ENCODE results near the gene WWTR1. TPM values are rescaled to one million over a fixed set of nuclear protein-coding genes. Genes with fewer than 3 reads are reported as not detected.
A peak's percentile ranks its signal among the peaks of the same experiment; 100 is the strongest.

WWTR1 gene
- total and polyA plus RNA-seq, 4 experiments from 2014 or later = 0.41 to 1.2 (median 1.1) TPM; not detected in 1

DNA sequence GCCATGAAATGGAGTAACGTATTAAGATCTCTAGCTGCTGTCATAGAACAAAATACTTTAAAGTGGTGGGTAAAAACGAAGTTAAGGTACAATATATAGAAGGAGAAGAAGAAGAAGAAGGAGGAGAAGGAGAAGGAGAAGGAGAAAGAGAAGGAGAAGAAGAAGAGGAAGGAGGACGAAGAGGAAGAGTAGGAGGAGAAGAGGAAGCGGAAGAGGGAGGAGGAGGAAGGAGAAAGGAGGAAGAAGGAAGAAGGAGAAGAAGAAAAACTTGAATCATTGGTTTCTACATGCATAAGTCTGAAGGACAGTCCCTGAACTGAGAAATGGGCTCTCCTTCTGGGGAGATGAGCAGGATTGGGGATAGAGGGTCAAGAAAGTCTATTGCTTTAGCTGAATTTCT, 22.4 kb downstream of the WWTR1 start:
- peaks cover 0 to 3% (median 0%) of the 10 kb centered on the region in 4 donors for H3K4me1 Mint-ChIP-seq
- H3K27ac Mint-ChIP-seq = no peak overlapping the region
- Histone ChIP-seq H3K4me1 (ENCODE audit: insufficient read depth, low read length) (no peaks in the 10 kb centered on the region), H3K27me3 (ENCODE audit: insufficient read depth, low read length) (no peaks in the 10 kb centered on the region), H3K9me3 (ENCODE audit: control insufficient read depth in 1 of 2, low read length in 2 of 2) (no peaks in the 10 kb centered on the region), H3K36me3 (ENCODE audit: insufficient read depth, low read length) (no peaks in the 10 kb centered on the region), H3K27ac (ENCODE audit: low read depth, low read length) (no peak overlapping the region), H3K4me3 (ENCODE audit: low read length in 2 of 2) (no peak overlapping the region)
- peaks cover 11 to 16% of the 10 kb centered on the region in 2 donors for H3K27me3 Mint-ChIP-seq
- ChIA-PET CTCF (ENCODE audit: partially characterized antibody) (no interaction called here), POLR2A (ENCODE audit: partially characterized antibody) (no interaction called here)
- no peak for DNase-seq
- intact Hi-C loops (cut with micrococcal nuclease) = no loop called here
- no peaks in the 10 kb centered on the region for H3K36me3 Mint-ChIP-seq
- no peaks in the 10 kb centered on the region for H3K9me3 Mint-ChIP-seq
- H3K4me3 Mint-ChIP-seq = no peak overlapping the region

DNA sequence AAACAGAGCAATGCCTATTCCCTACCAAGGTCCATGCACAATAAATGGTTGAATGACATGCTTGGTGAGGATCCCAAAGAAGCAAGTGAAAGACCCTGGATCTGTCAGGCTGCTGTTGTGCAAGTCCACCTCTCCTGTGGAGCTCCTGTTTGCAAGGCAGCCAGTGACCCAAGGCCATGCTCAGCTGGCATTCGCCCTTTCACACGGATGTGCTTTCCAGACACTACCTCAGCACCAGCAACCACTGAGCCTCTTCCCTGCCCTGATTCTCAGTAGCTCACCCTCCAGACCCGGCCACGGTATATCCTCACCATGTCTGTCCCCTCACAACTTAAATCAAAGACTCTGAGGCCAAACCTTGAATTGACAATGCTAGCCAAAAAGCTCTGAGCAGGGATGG, 23.3 kb downstream of the WWTR1 start:
- Mint-ChIP-seq H3K27ac (no peak overlapping the region), H3K27me3 (peaks cover 11 to 15% of the 10 kb centered on the region in 2 donors), H3K4me1 (peaks cover 0 to 3% (median 0%) of the 10 kb centered on the region in 4 donors), H3K36me3 (no peaks in the 10 kb centered on the region), H3K9me3 (peaks cover 0 to 2% (median 0%) of the 10 kb centered on the region in 8 donors), H3K4me3 (no peak overlapping the region)
- H3K4me1 ChIP-seq (ENCODE audit: insufficient read depth, low read length) = no peaks in the 10 kb centered on the region
- H3K9me3 ChIP-seq (ENCODE audit: control insufficient read depth in 1 of 2, low read length in 2 of 2) = no peaks in the 10 kb centered on the region
- DNase-seq = no peak
- ChIA-PET POLR2A (ENCODE audit: partially characterized antibody) (no interaction called here), CTCF (ENCODE audit: partially characterized antibody) (no interaction called here)
- no peaks in the 10 kb centered on the region for H3K36me3 ChIP-seq (ENCODE audit: insufficient read depth, low read length)
- H3K4me3 ChIP-seq (ENCODE audit: low read length in 2 of 2) = no peak overlapping the region
- H3K27ac ChIP-seq (ENCODE audit: low read depth, low read length) = no peak overlapping the region
- intact Hi-C loops (cut with micrococcal nuclease) = no loop called here
- no peaks in the 10 kb centered on the region for H3K27me3 ChIP-seq (ENCODE audit: insufficient read depth, low read length)

DNA sequence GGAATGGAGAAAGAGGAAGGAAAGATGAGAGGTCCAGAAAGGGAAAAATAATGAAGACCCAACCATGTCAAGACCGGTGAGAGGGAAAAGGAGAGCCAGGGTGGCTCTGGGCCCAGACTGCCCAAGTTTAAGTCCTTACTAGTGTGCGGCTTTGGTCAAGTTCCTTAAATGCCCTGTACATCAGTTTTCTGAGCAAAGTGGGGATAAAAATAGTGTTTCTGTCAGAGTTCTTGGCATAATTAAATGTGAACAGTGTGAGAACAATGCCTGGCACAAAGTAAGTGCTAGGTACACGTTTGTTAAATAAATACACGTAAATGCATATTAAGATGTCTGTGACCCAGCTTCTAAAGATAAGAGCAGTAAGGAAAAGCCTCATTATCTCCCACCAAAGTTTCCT, 23.8 kb downstream of the WWTR1 start:
- peaks cover 0 to 3% (median 0%) of the 10 kb centered on the region in 4 donors for H3K4me1 Mint-ChIP-seq

DNA sequence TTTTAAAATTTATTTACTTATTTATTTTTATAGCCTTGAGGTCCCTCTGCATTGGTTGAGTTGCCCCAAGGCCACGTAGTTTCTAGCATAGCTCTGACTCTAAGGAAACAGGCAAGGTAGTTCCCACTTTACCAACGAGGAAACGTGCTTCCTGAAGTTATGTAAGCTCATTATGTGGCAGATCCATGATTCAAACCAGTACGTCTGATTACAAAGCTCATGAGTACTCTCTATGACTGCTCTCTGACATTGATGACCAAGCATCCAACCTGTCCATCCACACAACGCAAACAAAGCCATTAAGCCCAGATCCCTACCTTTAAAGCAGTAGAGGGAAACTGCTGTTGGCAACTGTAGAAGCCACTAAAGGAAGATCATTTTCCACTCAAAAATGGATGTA, 25.6 kb downstream of the WWTR1 start:
- intact Hi-C loops (cut with micrococcal nuclease) = no loop called here
- H3K36me3 ChIP-seq (ENCODE audit: insufficient read depth, low read length) = no peaks in the 10 kb centered on the region
- H3K27ac Mint-ChIP-seq = no peak overlapping the region
- H3K27me3 Mint-ChIP-seq = peaks cover 7 to 12% of the 10 kb centered on the region in 2 donors
- no peaks in the 10 kb centered on the region for H3K4me1 ChIP-seq (ENCODE audit: insufficient read depth, low read length)
- H3K9me3 Mint-ChIP-seq = peaks cover 0 to 2% (median 0%) of the 10 kb centered on the region in 8 donors
- H3K4me3 Mint-ChIP-seq = no peak overlapping the region
- no peak overlapping the region for H3K4me3 ChIP-seq (ENCODE audit: low read length in 2 of 2)
- no peaks in the 10 kb centered on the region for H3K9me3 ChIP-seq (ENCODE audit: control insufficient read depth in 1 of 2, low read length in 2 of 2)
- H3K27ac ChIP-seq (ENCODE audit: low read depth, low read length) = no peak overlapping the region
- H3K36me3 Mint-ChIP-seq = no peaks in the 10 kb centered on the region
- POLR2A ChIA-PET (ENCODE audit: partially characterized antibody) = no interaction called here
- H3K27me3 ChIP-seq (ENCODE audit: insufficient read depth, low read length) = no peaks in the 10 kb centered on the region
- CTCF ChIA-PET (ENCODE audit: partially characterized antibody) = no interaction called here
- H3K4me1 Mint-ChIP-seq = peaks cover 0 to 3% (median 0%) of the 10 kb centered on the region in 4 donors
- DNase-seq = no peak

More for the DNA sequence above, 23.8 kb downstream of the WWTR1 start:
- Mint-ChIP-seq H3K4me3 (no peak overlapping the region), H3K9me3 (peaks cover 0 to 2% (median 0%) of the 10 kb centered on the region in 8 donors), H3K27me3 (peaks cover 11 to 15% of the 10 kb centered on the region in 2 donors), H3K27ac (no peak overlapping the region), H3K36me3 (no peaks in the 10 kb centered on the region)
- H3K4me3 ChIP-seq (ENCODE audit: low read length in 2 of 2) = no peak overlapping the region
- ChIA-PET POLR2A (ENCODE audit: partially characterized antibody) (no interaction called here), CTCF (ENCODE audit: partially characterized antibody) (no interaction called here)
- no peaks in the 10 kb centered on the region for H3K36me3 ChIP-seq (ENCODE audit: insufficient read depth, low read length)
- no peaks in the 10 kb centered on the region for H3K9me3 ChIP-seq (ENCODE audit: control insufficient read depth in 1 of 2, low read length in 2 of 2)
- H3K4me1 ChIP-seq (ENCODE audit: insufficient read depth, low read length) = no peaks in the 10 kb centered on the region
- no peaks in the 10 kb centered on the region for H3K27me3 ChIP-seq (ENCODE audit: insufficient read depth, low read length)
- DNase-seq = no peak
- intact Hi-C loops (cut with micrococcal nuclease) = no loop called here
- no peak overlapping the region for H3K27ac ChIP-seq (ENCODE audit: low read depth, low read length)

DNA sequence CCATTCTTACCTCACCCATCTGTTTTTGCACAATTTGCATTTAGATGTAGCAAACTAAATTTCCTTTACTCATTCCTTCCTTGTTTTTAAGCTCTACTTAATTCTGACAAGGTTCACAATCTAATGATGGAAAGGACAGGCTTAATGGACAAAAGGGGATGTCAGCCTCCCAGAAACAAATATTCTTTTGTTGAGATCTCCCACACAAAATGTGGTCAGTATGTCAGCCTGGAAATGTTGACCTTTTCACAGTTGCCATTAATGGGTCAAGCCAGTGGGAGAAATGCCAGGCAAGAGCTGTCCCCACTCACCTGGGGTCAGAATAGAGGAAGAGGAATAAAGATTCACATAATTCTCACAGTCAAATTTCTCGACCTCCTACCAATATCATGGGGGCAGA, 27.0 kb downstream of the WWTR1 start:
- Mint-ChIP-seq H3K36me3 (no peaks in the 10 kb centered on the region), H3K27me3 (peaks cover 8 to 18% of the 10 kb centered on the region in 2 donors), H3K4me1 (peaks cover 0 to 1% (median 0%) of the 10 kb centered on the region in 4 donors), H3K9me3 (peaks cover 0 to 2% (median 0%) of the 10 kb centered on the region in 8 donors), H3K27ac (no peak overlapping the region), H3K4me3 (no peak overlapping the region)
- no peaks in the 10 kb centered on the region for H3K9me3 ChIP-seq (ENCODE audit: control insufficient read depth in 1 of 2, low read length in 2 of 2)
- ChIA-PET POLR2A (ENCODE audit: partially characterized antibody) (no interaction called here), CTCF (ENCODE audit: partially characterized antibody) (no interaction called here)
- no peaks in the 10 kb centered on the region for H3K4me1 ChIP-seq (ENCODE audit: insufficient read depth, low read length)
- DNase-seq = no peak
- no peak overlapping the region for H3K4me3 ChIP-seq (ENCODE audit: low read length in 2 of 2)
- H3K36me3 ChIP-seq (ENCODE audit: insufficient read depth, low read length) = no peaks in the 10 kb centered on the region
- no peaks in the 10 kb centered on the region for H3K27me3 ChIP-seq (ENCODE audit: insufficient read depth, low read length)
- H3K27ac ChIP-seq (ENCODE audit: low read depth, low read length) = no peak overlapping the region
- intact Hi-C loops (cut with micrococcal nuclease) = no loop called here

DNA sequence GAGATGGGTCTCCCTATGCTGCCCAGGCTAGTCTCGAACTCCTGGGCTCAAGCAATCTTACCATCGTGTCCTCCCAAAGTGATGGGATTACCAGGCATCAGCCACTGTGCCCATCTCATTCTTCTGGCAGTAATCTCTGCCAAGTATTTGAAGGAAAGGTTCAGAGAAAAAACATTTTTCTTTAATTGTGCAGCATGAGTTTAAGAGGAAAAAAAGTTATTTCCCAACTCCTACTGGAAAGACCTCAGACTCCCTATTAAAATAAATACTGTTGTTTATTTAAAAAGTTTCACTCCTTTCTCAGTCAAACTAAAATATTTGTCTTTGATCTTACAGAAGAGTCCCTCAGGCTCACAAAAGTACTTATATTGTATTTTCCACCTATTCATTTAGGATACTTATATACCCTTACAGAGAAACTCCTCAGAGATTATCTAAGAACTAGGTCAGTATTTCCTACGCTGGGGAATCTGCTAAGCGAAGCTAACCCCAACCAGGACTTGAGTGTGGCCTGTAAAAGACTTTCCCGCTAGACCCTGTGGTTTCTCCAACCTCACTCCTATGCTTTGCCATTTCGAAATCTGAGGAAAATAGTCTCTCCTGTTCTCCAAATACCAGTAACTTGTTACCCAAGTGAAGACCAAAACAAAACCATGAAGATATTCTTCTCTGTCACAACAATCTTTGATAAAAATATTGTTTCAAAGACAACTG, 28.7 kb downstream of the WWTR1 start:
- Histone ChIP-seq H3K9me3 (ENCODE audit: control insufficient read depth in 1 of 2, low read length in 2 of 2) (no peaks in the 10 kb centered on the region), H3K4me1 (ENCODE audit: insufficient read depth, low read length) (no peaks in the 10 kb centered on the region), H3K27me3 (ENCODE audit: insufficient read depth, low read length) (no peaks in the 10 kb centered on the region), H3K4me3 (ENCODE audit: low read length in 2 of 2) (no peak overlapping the region), H3K36me3 (ENCODE audit: insufficient read depth, low read length) (no peaks in the 10 kb centered on the region), H3K27ac (ENCODE audit: low read depth, low read length) (no peak overlapping the region)
- ChIA-PET POLR2A (ENCODE audit: partially characterized antibody) (no interaction called here), CTCF (ENCODE audit: partially characterized antibody) (no interaction called here)
- H3K27me3 Mint-ChIP-seq = peaks cover 5 to 21% of the 10 kb centered on the region in 2 donors
- DNase-seq = no peak
- no peaks in the 10 kb centered on the region for H3K36me3 Mint-ChIP-seq
- peaks cover 0 to 2% (median 0%) of the 10 kb centered on the region in 8 donors for H3K9me3 Mint-ChIP-seq
- intact Hi-C loops (cut with micrococcal nuclease) = no loop called here
- no peak overlapping the region for H3K27ac Mint-ChIP-seq
- no peaks in the 10 kb centered on the region for H3K4me1 Mint-ChIP-seq
- H3K4me3 Mint-ChIP-seq = no peak overlapping the region

DNA sequence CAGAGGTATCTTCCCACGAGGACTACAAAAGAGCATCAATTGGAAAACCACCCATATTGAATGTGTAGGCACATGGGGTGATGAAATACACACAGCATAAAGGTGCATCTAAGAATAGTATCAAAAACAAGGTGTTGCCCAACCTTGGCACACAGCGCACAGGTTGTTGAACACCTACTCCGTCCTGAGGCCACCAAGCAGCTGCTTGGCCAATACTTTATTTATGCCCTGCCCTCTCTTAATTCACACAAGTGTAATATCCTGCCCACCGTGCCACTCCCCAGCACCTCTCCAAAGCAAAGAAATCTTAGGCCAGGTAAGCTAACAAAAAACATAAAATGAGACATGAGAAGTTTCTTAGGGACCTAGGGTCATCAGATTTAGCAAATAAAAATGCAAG, 31.2 kb downstream of the WWTR1 start:
- H3K9me3 ChIP-seq (ENCODE audit: control insufficient read depth in 1 of 2, low read length in 2 of 2) = no peaks in the 10 kb centered on the region
- H3K9me3 Mint-ChIP-seq = peaks cover 0 to 2% (median 0%) of the 10 kb centered on the region in 8 donors
- no peaks in the 10 kb centered on the region for H3K36me3 ChIP-seq (ENCODE audit: insufficient read depth, low read length)
- CTCF ChIA-PET (ENCODE audit: partially characterized antibody) = no interaction called here
- POLR2A ChIA-PET (ENCODE audit: partially characterized antibody) = no interaction called here
- H3K27me3 Mint-ChIP-seq = peaks cover 1 to 10% of the 10 kb centered on the region in 2 donors
- no peaks in the 10 kb centered on the region for H3K36me3 Mint-ChIP-seq
- H3K27ac Mint-ChIP-seq = peak overlapping the region in 1 of 7 donors; percentile 23
- H3K4me1 ChIP-seq (ENCODE audit: insufficient read depth, low read length) = no peaks in the 10 kb centered on the region
- peaks cover 0 to 8% (median 0%) of the 10 kb centered on the region in 4 donors for H3K4me1 Mint-ChIP-seq
- H3K27ac ChIP-seq (ENCODE audit: low read depth, low read length) = no peak overlapping the region
- H3K4me3 ChIP-seq (ENCODE audit: low read length in 2 of 2) = no peak overlapping the region
- intact Hi-C loops (cut with micrococcal nuclease) = no loop called here
- no peak for DNase-seq
- no peak overlapping the region for H3K4me3 Mint-ChIP-seq
- H3K27me3 ChIP-seq (ENCODE audit: insufficient read depth, low read length) = no peaks in the 10 kb centered on the region
